T-cell (primary cell): Measurements from ENCODE around the gene PLAU. TPM values are rescaled to one million over a fixed set of nuclear protein-coding genes. Genes with fewer than 3 reads are reported as not detected.
"Not testable (repeated sequence)": the region's sequence is repeated elsewhere in the genome, so short reads cannot be mapped to it uniquely, and the experiment has no call there.

ENCODE experiments used
- ATAC-seq, 4 experiments: fragments of 200-7000 bp in 3 of 4; fragments of 150-1000 bp in 1 of 4; cut with Tn5 transposase; replicated peaks in 1 of 4; 1 replicate in 3 of 4; 2 replicates in 1 of 4; pipeline ENCODE4 v1.10.0; 2021; ENCODE audit warnings: moderate library complexity in 3 of 4, mild to moderate bottlenecking in 2 of 4, moderate number of reproducible peaks in 1 of 4
- CTCF ChIA-PET, 2 donors: fragments of 300-600 bp; sonication (Branson Sonifier 250); formaldehyde crosslinking; loops; one replicate each; lab custom pipeline; 2022; ENCODE audit warnings: antibody characterized with exemption in 2 of 2; lab: Charles Lee
- POLR2A ChIA-PET, 2 donors: fragments of 300-600 bp; sonication (Branson Sonifier 250); formaldehyde crosslinking; loops; one replicate each; lab custom pipeline; 2022; ENCODE audit warnings: antibody characterized with exemption in 2 of 2; lab: Charles Lee
- DNase-seq, 35 experiments: peaks; one replicate each; pipeline versions ENCODE4 v3.0.0 to v3.0.0-alpha.2; 2013 to 2023
- H3K27ac ChIP-seq: one replicate; pipeline ENCODE4 v1.5.1; 2013; ENCODE audit warnings: low read length
- H3K27me3 ChIP-seq, 2 experiments: replicated peaks in 1 of 2; 1 replicate in 1 of 2; 2 replicates in 1 of 2; pipeline versions ENCODE4 v1.6.1 to v1.7.0; 2013; ENCODE audit warnings: low read length in 1 of 2, mixed read lengths in 1 of 2; ENCODE audit not compliant: control insufficient read depth in 2 of 2, insufficient read depth in 2 of 2; ENCODE audit errors: extremely low read depth in 1 of 2
- H3K36me3 ChIP-seq, 2 donors: 1 replicate in 1 of 2; 2 replicates in 1 of 2; pipeline versions ENCODE4 v1.6.1 to v1.7.0; 2013; ENCODE audit warnings: low read length in 1 of 2; ENCODE audit not compliant: control insufficient read depth in 2 of 2, insufficient read depth in 1 of 2; ENCODE audit errors: extremely low read depth in 1 of 2
- H3K4me1 ChIP-seq, 2 experiments: 1 replicate in 1 of 2; 2 replicates in 1 of 2; pipeline versions ENCODE4 v1.6.1 to v1.7.0; 2013; ENCODE audit warnings: low read length in 2 of 2, mixed read lengths in 1 of 2; ENCODE audit not compliant: insufficient read depth in 2 of 2, control insufficient read depth in 1 of 2; ENCODE audit errors: extremely low read depth in 1 of 2
- H3K4me3 ChIP-seq, 2 donors: 1 replicate in 1 of 2; 2 replicates in 1 of 2; pipeline versions ENCODE4 v1.5.1 to v1.7.0; 2013; ENCODE audit warnings: mild to moderate bottlenecking in 2 of 2, low read length in 1 of 2, moderate library complexity in 1 of 2; ENCODE audit not compliant: control insufficient read depth in 1 of 2; ENCODE audit errors: extremely low read depth in 1 of 2
- H3K9me3 ChIP-seq: 2 replicates; pipeline ENCODE4 v1.7.0; 2013
- H3K27ac Mint-ChIP-seq, 2 donors: one replicate each; pipeline ENCODE4 v1.8.0; 2020 to 2021; ENCODE audit warnings: mild to moderate bottlenecking in 2 of 2, mixed read lengths in 2 of 2
- H3K27me3 Mint-ChIP-seq, 2 donors: one replicate each; pipeline ENCODE4 v1.8.0; 2021 to 2022; ENCODE audit warnings: mixed read lengths in 2 of 2
- H3K36me3 Mint-ChIP-seq: one replicate; pipeline ENCODE4 v1.8.0; 2021; ENCODE audit warnings: mixed read lengths
- H3K4me1 Mint-ChIP-seq, 3 donors: one replicate each; pipeline ENCODE4 v1.8.0; 2020 to 2022; ENCODE audit warnings: mixed read lengths in 3 of 3, mild to moderate bottlenecking in 1 of 3
- H3K4me3 Mint-ChIP-seq, 3 donors: one replicate each; pipeline ENCODE4 v1.8.0; 2020 to 2022; ENCODE audit warnings: mild to moderate bottlenecking in 3 of 3, mixed read lengths in 3 of 3, moderate library complexity in 3 of 3
- H3K9me3 Mint-ChIP-seq, 3 donors: one replicate each; pipeline ENCODE4 v1.8.0; 2020 to 2022; ENCODE audit warnings: mixed read lengths in 3 of 3
- WGBS: methylation state at CpG from one replicate; pipeline ENCODE4 v1.1.5; 2013; ENCODE audit warnings: missing lambda C conversion rate; ENCODE audit not compliant: insufficient coverage; 5-methylcytosine and 5-hydroxymethylcytosine counted together
- total RNA-seq, 35 experiments: library from RNA in 6 of 35; stranded (reverse) in 6 of 35; fragments of 120-200 nt in 1 of 35; gene quantifications; one replicate each; pipeline versions ENCODE4 v1.2.1 to v1.2.4 and lab custom pipeline; 2013 to 2026

PLAU gene
- total RNA-seq, 5 donors from 2014 or later (not counting 1 experiment from before 2014, with no cell fraction given), result 0.63 to 1.1 (median 1.1) TPM; not detected in 2

- H3K36me3 ChIP-seq, result no peaks in the 10 kb centered on the region
- DNase-seq, result no peak
- H3K9me3 ChIP-seq, result no peaks in the 10 kb centered on the region
- POLR2A ChIA-PET, result no interaction called here
- ATAC-seq, result no peak
- H3K4me1 Mint-ChIP-seq, result peaks cover under 1 to 7% (median 3%) of the 10 kb centered on the region in 3 donors
- no peaks in the 10 kb centered on the region for H3K4me1 ChIP-seq
- H3K36me3 Mint-ChIP-seq, result no peaks in the 10 kb centered on the region
- peaks cover 0 to 12% of the 10 kb centered on the region in 2 experiments for H3K27me3 ChIP-seq
- no peak overlapping the region for H3K27ac ChIP-seq
- no CpG with 5 or more reads among the region's 5 CpGs for WGBS
- CTCF ChIA-PET, result interaction anchor here (0.5 to 0.7 kb wide), 8 partner anchors 9 to 322 kb away, joined by 3 to 8 read pairs (median 4); no protein-coding TSS in a partner anchor
- H3K9me3 Mint-ChIP-seq, result no peaks in the 10 kb centered on the region
- H3K4me3 ChIP-seq, result no peak overlapping the region
- H3K27me3 Mint-ChIP-seq, result no peaks in the 10 kb centered on the region
- no peak overlapping the region for H3K4me3 Mint-ChIP-seq
- H3K27ac Mint-ChIP-seq, result no peak overlapping the region
Measured at GRCh38 chr10:73891540-73891939, 19.4 kb upstream of the PLAU start.

GRCh38 chr10:73892310-73893030 lies 18.5 kb upstream of the PLAU start:
- ATAC-seq, result no peak
- H3K27ac Mint-ChIP-seq, result no peak overlapping the region
- Histone ChIP-seq H3K4me3 (no peak overlapping the region), H3K9me3 (no peaks in the 10 kb centered on the region), H3K27me3 (peaks cover 0 to 12% of the 10 kb centered on the region in 2 experiments), H3K4me1 (no peaks in the 10 kb centered on the region), H3K27ac (no peak overlapping the region), H3K36me3 (no peaks in the 10 kb centered on the region)
- CTCF ChIA-PET, result interaction anchor here (0.6 to 0.7 kb wide), 5 partner anchors 10 to 321 kb away, joined by 3 to 5 read pairs (median 4); no protein-coding TSS in a partner anchor
- no peaks in the 10 kb centered on the region for H3K9me3 Mint-ChIP-seq
- no peaks in the 10 kb centered on the region for H3K27me3 Mint-ChIP-seq
- DNase-seq, result no peak
- WGBS, result 88% methylated on average over 6 of the region's 10 CpGs
- H3K4me3 Mint-ChIP-seq, result no peak overlapping the region
- H3K36me3 Mint-ChIP-seq, result no peaks in the 10 kb centered on the region
- peaks cover 0 to 6% (median 0%) of the 10 kb centered on the region in 3 donors for H3K4me1 Mint-ChIP-seq
- POLR2A ChIA-PET, result no interaction called here

GRCh38 chr10:73893426-73893825 lies 17.5 kb upstream of the PLAU start:
- Histone ChIP-seq H3K36me3 (no peaks in the 10 kb centered on the region), H3K27me3 (peaks cover 0 to 12% of the 10 kb centered on the region in 2 experiments), H3K27ac (no peak overlapping the region), H3K4me1 (no peaks in the 10 kb centered on the region), H3K9me3 (no peaks in the 10 kb centered on the region), H3K4me3 (no peak overlapping the region)
- DNase-seq (no peak), ATAC-seq (no peak)
- ChIA-PET POLR2A (interaction anchor here in 1 of 2 donors (0.6 kb wide), 1 partner anchor 67 kb away, joined by 4 read pairs; no protein-coding TSS in a partner anchor), CTCF (interaction anchor here in 1 of 2 donors (0.6 to 1.4 kb wide), 3 partner anchors 9 to 131 kb away, joined by 3 to 5 read pairs (median 4); no protein-coding TSS in a partner anchor)
- H3K4me3 Mint-ChIP-seq, result no peak overlapping the region
- no peaks in the 10 kb centered on the region for H3K27me3 Mint-ChIP-seq
- H3K36me3 Mint-ChIP-seq, result no peaks in the 10 kb centered on the region
- peaks cover 0 to 6% (median 0%) of the 10 kb centered on the region in 3 donors for H3K4me1 Mint-ChIP-seq
- WGBS, result 89% methylated on average over 5 of the region's 8 CpGs
- no peak overlapping the region for H3K27ac Mint-ChIP-seq
- no peaks in the 10 kb centered on the region for H3K9me3 Mint-ChIP-seq

GRCh38 chr10:73894245-73894971 lies 16.5 kb upstream of the PLAU start:
- Mint-ChIP-seq H3K36me3 (no peaks in the 10 kb centered on the region), H3K27me3 (no peaks in the 10 kb centered on the region), H3K4me3 (no peak overlapping the region), H3K4me1 (peaks cover 0 to 6% (median 0%) of the 10 kb centered on the region in 3 donors), H3K27ac (no peak overlapping the region), H3K9me3 (no peaks in the 10 kb centered on the region)
- Histone ChIP-seq H3K4me3 (no peak overlapping the region), H3K27me3 (peaks cover 0 to 9% of the 10 kb centered on the region in 2 experiments), H3K27ac (no peak overlapping the region), H3K4me1 (no peaks in the 10 kb centered on the region), H3K36me3 (no peaks in the 10 kb centered on the region), H3K9me3 (no peaks in the 10 kb centered on the region)
- CTCF ChIA-PET, result interaction anchor here in 1 of 2 donors (0.6 to 1.4 kb wide), 3 partner anchors 8 to 130 kb away, joined by 3 to 5 read pairs (median 4); no protein-coding TSS in a partner anchor
- POLR2A ChIA-PET, result interaction anchor here in 1 of 2 donors (0.6 kb wide), 1 partner anchor 66 kb away, joined by 4 read pairs; no protein-coding TSS in a partner anchor
- WGBS, result 83% methylated on average over 1 of the region's 6 CpGs
- DNase-seq (no peak), ATAC-seq (peak in 1 of 4 experiments; percentile 58)

- H3K4me3 Mint-ChIP-seq, POLR2A ChIA-PET: not testable (repeated sequence)
Measured at GRCh38 chr10:73895381-73895780, 15.6 kb upstream of the PLAU start.

GRCh38 chr10:73897693-73898092 lies 13.2 kb upstream of the PLAU start:
- Histone ChIP-seq H3K4me3 (no peak overlapping the region), H3K27me3 (peaks cover 0 to 10% of the 10 kb centered on the region in 2 experiments), H3K9me3 (no peaks in the 10 kb centered on the region), H3K27ac (no peak overlapping the region), H3K4me1 (no peaks in the 10 kb centered on the region), H3K36me3 (no peaks in the 10 kb centered on the region)
- WGBS, result no CpG with 5 or more reads among the region's 1 CpG
- Mint-ChIP-seq H3K36me3 (no peaks in the 10 kb centered on the region), H3K4me3 (no peak overlapping the region), H3K4me1 (peaks cover 0 to 6% (median 0%) of the 10 kb centered on the region in 3 donors), H3K27ac (no peak overlapping the region), H3K27me3 (peaks cover 0 to 5% of the 10 kb centered on the region in 2 donors), H3K9me3 (no peaks in the 10 kb centered on the region)
- ChIA-PET CTCF (interaction anchor here in 1 of 2 donors (0.6 to 0.7 kb wide), 2 partner anchors 20 to 43 kb away, joined by 3 read pairs; no protein-coding TSS in a partner anchor), POLR2A (no interaction called here)
- DNase-seq (no peak), ATAC-seq (no peak)

More at GRCh38 chr10:73895381-73895780, 15.6 kb upstream of the PLAU start:
- H3K4me1 Mint-ChIP-seq, H3K9me3 Mint-ChIP-seq, H3K36me3 ChIP-seq, DNase-seq, CTCF ChIA-PET, H3K27ac Mint-ChIP-seq, ATAC-seq, H3K27me3 ChIP-seq, H3K4me3 ChIP-seq, H3K27ac ChIP-seq, H3K27me3 Mint-ChIP-seq, H3K36me3 Mint-ChIP-seq, H3K9me3 ChIP-seq, H3K4me1 ChIP-seq: not testable (repeated sequence)
- WGBS, result 100% methylated on average over 3 of the region's 9 CpGs
